Ecto neural progenitor cell (in vitro differentiated cells): ENCODE results near the gene PXMP4.

Experiments used
- DNase-seq: peaks from one replicate; pipeline ENCODE4 v3.0.0-alpha.2; 2018; ENCODE audit warnings: low spot score

PXMP4 gene

GRCh38 chr20:33668466-33669155, 51.5 kb downstream of the PXMP4 start:
- no peak for DNase-seq

DNA sequence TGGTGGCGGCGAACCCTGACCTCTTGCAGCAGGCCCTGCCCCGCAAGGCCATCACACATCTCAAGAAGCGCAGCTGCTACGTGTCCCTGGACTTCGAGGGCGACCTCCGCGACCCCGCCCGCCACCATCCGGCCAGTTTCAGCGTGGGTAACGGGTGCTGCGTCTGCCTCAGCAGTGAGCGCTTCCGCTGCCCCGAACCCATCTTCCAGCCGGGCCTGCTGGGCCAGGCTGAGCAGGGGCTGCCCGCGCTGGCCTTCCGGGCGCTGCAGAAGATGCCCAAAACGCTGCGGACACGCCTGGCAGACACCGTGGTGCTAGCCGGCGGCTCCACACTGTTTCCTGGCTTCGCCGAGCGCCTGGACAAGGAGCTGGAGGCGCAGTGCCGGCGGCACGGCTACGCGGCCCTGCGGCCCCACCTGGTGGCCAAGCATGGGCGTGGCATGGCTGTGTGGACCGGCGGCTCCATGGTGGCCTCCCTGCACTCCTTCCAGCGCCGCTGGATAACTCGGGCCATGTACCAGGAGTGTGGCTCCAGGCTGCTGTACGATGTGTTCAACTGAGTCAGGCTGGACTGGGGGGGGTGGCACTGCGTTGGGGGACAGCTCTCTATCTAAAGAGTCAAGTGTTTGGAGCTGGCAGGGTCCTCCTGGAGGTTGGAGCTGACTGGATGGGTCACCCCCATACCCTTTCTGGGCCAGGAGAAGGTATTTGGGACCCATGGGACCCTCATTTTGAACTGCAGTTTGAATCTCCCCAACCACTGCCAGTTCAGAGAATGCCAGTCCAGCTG, 52.2 kb downstream of the PXMP4 start:
- peak; percentile 86 for DNase-seq

DNA sequence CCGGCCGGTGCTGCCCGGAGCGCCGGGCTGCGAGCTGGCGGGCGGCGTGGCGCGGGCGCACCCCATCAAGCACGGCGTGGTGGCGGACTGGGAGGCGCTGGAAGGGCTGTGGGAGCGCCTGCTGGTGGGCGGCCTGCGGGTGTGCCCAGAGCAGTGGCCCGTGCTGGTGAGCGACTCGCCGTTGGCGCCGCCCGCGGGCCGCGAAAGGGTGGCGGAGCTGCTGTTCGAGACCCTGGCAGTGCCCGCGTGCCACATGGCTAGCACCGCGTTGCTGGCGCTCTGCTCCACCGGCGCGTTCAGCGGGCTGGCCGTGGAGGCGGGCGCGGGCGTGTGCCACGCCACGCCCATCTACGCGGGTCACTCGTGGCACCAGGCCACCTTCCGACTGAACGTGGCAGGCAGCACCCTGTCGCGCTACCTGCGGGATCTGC, 52.9 kb downstream of the PXMP4 start:
- peak; percentile 67 for DNase-seq

GRCh38 chr20:33666293-33667244, 53.5 kb downstream of the PXMP4 start, which contains the start of gene ACTL10:
ACTL10 (plus strand) TSS chr20:33666943; CDS start chr20:33667498, 555 bp downstream.
- peak; percentile 91 for DNase-seq

- DNase-seq = no peak
Measured at GRCh38 chr20:33664762-33665144, 55.4 kb downstream of the PXMP4 start.

DNA sequence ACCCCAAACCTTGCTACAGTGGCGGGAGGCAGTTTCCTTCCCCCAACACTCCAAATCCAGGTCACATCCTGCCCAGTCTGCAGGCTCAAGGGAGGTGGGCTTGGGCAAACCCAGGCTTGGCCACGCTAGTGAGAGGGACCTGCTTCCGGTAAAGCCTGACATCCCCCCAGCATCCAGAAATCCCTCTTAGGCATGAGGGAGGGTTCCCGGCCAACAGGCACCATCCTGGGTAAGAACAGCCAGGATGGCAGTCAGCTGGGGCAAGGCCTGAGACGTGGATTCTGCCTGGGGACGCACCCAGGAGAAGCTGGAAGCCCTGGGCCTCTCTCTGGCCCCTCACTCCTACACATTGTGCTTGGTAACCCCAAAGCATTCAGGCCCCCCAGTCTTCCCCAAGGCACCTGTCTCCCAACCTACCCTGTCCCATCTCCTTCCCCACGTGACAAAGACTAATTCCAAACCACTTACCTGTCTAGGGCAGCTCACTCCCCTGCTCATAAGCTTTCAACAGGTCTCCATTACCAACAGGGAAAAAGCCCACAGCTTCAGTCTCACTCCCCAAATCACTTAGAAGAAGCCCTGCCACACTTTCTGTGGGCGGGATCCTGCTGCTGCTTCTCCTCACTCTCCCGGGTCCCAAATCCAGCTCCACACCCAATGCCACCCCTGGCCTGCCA, 55.9 kb downstream of the PXMP4 start:
- DNase-seq = no peak

DNA sequence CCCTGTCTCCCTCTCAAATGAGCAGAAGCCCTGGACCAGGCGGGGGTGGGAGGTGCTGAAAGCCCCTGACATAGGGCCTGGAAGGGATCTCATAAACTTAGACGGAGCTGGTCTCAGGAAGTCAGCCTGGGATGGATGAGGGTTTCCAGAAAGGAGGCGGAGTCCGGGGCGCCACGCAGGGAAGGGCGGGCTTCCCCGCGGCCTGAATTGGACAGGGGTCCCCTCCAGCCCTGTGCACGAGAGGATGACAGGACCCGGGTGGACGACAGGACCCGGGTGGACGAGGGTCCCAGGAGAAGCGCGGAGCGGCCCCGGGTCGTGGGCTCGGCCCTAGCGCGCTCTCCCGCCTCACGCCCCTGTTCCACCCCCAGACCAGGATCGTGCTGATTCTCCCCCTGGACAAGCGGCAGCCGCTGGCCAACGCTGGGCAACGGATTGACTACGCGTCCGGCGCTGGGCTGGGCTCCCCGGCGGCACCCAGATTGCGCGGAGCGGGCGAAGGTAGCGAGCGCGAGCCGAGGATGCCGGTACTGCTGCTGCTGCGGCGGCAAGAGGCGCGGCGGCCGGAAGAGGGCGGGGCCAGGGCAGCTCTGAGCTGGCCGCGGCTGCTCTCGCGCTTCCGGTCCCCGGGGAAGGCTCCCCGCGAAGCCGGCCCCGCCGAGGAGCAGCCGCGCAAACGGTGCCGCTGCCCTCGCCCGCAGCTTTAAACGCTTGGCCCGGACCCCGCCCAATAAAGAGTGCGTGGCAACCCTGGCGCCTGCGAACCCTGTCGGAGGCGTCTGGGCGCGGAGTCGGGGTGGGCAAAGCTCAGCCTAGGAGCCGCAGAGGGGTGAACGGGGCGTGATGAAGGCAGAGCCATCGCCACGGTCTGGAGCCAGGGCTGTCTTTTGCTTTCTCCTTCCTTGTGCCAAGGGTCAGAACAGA, 56.7 kb downstream of the PXMP4 start:
- peak; percentile 88 for DNase-seq

- DNase-seq = no peak
Measured at GRCh38 chr20:33662172-33662571, 57.9 kb downstream of the PXMP4 start, which contains the start of gene C20orf144. C20orf144 (plus strand) TSS chr20:33662327; CDS start chr20:33662346, 19 bp downstream.

- DNase-seq = no peak
Measured at GRCh38 chr20:33660685-33661058, 59.4 kb downstream of the PXMP4 start.

- DNase-seq = no peak
Measured at GRCh38 chr20:33660035-33660684, 60.0 kb downstream of the PXMP4 start.

DNA sequence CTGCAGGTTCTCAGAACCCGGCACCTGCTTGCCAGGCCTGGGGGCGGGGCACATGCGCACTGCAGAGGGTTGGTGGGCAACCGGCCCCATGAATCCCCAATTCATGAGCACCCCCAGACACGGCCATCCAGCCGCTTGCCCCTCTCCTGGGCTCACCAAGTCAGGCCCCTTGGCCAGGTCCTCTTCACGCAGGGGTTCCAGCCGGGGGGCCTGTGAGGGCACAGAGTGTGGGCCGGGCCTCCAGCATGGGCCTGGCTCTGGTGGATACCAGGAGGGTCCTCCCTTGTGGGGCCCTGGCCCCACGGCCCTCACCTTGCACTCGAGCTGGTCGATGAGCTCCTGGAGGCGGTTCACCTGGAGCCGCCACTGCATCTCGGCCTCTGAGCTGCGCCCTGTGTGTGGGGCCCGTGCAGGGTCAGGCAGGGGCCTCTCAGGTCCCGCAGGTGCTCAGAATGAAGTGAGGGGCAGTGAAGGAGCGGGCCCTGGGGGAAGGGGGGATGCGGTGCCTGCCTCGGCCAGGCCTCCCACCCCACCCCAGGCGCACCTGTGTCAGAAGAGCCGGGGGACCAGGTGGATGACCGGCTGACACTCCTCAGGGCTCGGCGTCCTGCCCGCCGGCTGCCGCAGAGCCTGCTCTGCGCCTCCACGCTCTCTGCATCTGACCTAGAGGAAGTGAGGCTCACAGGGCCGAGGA, 60.6 kb downstream of the PXMP4 start:
- DNase-seq = no peak

GRCh38 chr20:33658929-33659328, 61.2 kb downstream of the PXMP4 start:
- DNase-seq = no peak

DNA sequence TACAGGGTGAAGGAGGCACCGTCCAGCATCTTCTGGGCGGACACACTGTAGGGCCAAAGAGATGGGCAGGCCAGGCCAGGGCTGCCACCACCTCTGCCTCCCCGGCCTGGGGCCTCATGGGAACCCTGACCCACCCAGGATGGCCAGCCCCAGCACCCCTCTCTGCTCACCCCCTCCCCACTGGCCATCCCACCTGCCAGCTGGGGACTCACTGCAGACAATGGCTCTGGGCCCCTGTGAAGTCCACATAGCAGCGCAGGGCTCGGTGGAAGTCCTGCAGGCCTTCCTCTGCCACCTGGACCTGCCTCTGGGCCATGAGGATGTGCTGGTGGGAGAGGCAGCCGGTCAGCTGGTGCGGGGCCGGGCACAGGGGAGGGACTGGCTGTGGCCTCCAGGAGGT, 61.6 kb downstream of the PXMP4 start:
- DNase-seq = no peak

DNA sequence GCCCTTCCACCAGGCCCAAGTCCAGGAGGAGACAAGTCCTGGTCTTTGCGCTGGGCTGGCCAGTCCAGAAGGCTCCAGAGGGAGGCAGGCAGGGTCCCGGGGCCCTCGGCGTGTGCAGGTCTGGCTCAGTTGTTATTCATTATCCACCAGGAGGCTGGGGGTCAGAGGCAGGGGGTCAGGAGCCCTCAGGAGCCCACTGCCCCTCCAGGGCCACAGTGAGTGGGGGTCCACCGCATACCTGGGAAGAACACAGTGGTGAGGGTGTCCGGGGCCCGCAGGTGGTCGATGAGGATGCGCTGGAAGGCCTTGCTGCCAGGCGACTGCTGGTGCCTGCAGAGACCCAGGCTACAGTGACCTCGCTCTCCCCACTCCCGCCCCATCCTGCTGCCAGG, 62.4 kb downstream of the PXMP4 start:
- no peak for DNase-seq

- no peak for DNase-seq
Measured at GRCh38 chr20:33656783-33657703, 63.1 kb downstream of the PXMP4 start.

DNA sequence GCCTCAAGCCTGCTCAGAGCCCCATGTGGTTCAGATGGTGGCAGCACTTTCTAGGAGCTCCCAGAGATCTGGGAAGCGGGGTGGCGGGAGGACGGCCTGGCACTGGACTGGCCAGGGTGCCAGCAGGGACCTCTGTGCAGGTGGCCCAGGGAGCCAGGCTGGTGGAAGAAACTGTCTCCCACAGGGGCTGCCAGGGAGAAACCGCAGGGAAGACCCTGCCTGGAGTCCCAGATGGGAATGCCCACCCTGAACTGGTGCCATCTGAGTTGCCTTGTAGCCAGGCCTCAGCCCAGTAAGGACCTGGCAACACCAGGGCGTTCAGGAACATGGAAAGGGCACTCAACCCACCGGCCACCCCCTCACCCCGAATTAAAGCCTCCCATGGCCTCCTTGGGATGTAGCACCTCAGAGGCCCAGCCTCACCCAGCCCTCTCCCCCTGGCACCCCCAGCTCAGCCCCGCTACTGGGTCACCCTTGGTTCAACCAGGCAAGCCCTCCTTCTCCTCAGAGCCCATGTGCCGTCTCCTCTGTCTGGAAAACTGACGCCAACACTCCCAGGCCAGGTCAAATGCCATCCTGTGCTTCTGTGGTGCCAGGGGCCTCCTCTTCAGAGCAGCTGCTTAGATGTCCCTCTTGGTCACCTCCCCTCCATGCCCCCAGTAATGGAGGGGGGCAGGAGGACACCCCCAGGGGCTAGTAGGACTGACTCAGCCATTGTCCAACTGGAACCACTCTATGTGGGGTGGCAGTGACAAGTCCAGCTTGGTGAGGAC, 63.9 kb downstream of the PXMP4 start:
- no peak for DNase-seq

- no peak for DNase-seq
Measured at GRCh38 chr20:33655164-33655563, 64.9 kb downstream of the PXMP4 start.
